SIG-M5 treated with dmso at 0.1 percent for 504 hours (cell line): ENCODE data around the gene GFPT2.
A peak's percentile ranks its signal among the peaks of the same experiment; 100 is the strongest.

Experiments used
- DNase-seq: peaks from one replicate; lab custom pipeline; 2025; ENCODE audit not compliant: unreplicated experiment; lab: John Stamatoyannopoulos, UW

The GFPT2 gene

GRCh38 chr5:180287868-180288267 is 65.3 kb downstream of the GFPT2 start:
- DNase-seq = no peak

- DNase-seq = peak; percentile 26
Observed at GRCh38 chr5:180287404-180287803, 65.7 kb downstream of the GFPT2 start.

- DNase-seq = no peak
Observed at GRCh38 chr5:180284149-180284548, 69.0 kb downstream of the GFPT2 start.

- DNase-seq = no peak
Observed at GRCh38 chr5:180283026-180283615, 70.0 kb downstream of the GFPT2 start.

GRCh38 chr5:180282281-180282680 is 70.9 kb downstream of the GFPT2 start:
- no peak for DNase-seq

- no peak for DNase-seq
Observed at GRCh38 chr5:180281706-180282105, 71.4 kb downstream of the GFPT2 start.

GRCh38 chr5:180274695-180275094 is 78.4 kb downstream of the GFPT2 start:
- no peak for DNase-seq

GRCh38 chr5:180271221-180271620 is 81.9 kb downstream of the GFPT2 start:
- DNase-seq = peak; percentile 25

- no peak for DNase-seq
Observed at GRCh38 chr5:180259260-180259611, 93.9 kb downstream of the GFPT2 start.

- DNase-seq = no peak
Observed at GRCh38 chr5:180253036-180253824, 99.9 kb downstream of the GFPT2 start.

GRCh38 chr5:180251887-180252286 is 101.2 kb downstream of the GFPT2 start:
- DNase-seq = no peak

GRCh38 chr5:180251141-180251540 is 102.0 kb downstream of the GFPT2 start:
- no peak for DNase-seq
